Lung (tissue), 12 donors: Measurements from ENCODE around the gene EXOSC5. TPM values are rescaled to one million over a fixed set of nuclear protein-coding genes. Genes with fewer than 3 reads are reported as not detected.

Experiments
- ATAC-seq: fragments of 200-7000 bp; cut with Tn5 transposase; one replicate; pipeline ENCODE4 v1.9.1; 2020; ENCODE audit warnings: moderate number of reproducible peaks; ENCODE audit not compliant: insufficient read depth, low FRiP score
- DNase-seq, 3 donors: peaks; one replicate each; pipeline ENCODE4 v3.0.0-alpha.2; 2013 to 2017
- H3K27ac ChIP-seq, 2 donors: one replicate each; pipeline ENCODE4 v1.5.1; 2013; ENCODE audit warnings: mild to moderate bottlenecking in 2 of 2, moderate library complexity in 2 of 2, control low read depth in 1 of 2, inconsistent platforms in 1 of 2, low read depth in 1 of 2, low read length in 1 of 2
- H3K27me3 ChIP-seq, 3 donors: one replicate each; pipeline ENCODE4 v1.5.1; 2013; ENCODE audit warnings: low read length in 2 of 3; ENCODE audit not compliant: control insufficient read depth in 3 of 3, insufficient read depth in 3 of 3
- H3K36me3 ChIP-seq, 4 donors: one replicate each; pipeline ENCODE4 v1.5.1; 2013; ENCODE audit warnings: low read length in 4 of 4, mild to moderate bottlenecking in 1 of 4, moderate library complexity in 1 of 4; ENCODE audit not compliant: control insufficient read depth in 4 of 4, insufficient read depth in 4 of 4
- H3K4me1 ChIP-seq, 5 donors: one replicate each; pipeline ENCODE4 v1.5.1; 2013; ENCODE audit warnings: low read length in 5 of 5, mild to moderate bottlenecking in 2 of 5, moderate library complexity in 1 of 5; ENCODE audit not compliant: control insufficient read depth in 5 of 5, insufficient read depth in 5 of 5
- H3K4me3 ChIP-seq: one replicate; pipeline ENCODE4 v1.5.1; 2013; ENCODE audit warnings: mild to moderate bottlenecking, control low read depth, moderate library complexity
- H3K9ac ChIP-seq, 2 donors: one replicate each; pipeline ENCODE4 v1.5.1; 2013; ENCODE audit warnings: low read length in 2 of 2, control low read depth in 1 of 2; ENCODE audit not compliant: insufficient read depth in 1 of 2
- H3K9me3 ChIP-seq, 4 donors: one replicate each; pipeline ENCODE4 v1.5.1; 2013; ENCODE audit warnings: low read length in 3 of 4, mild to moderate bottlenecking in 1 of 4, moderate library complexity in 1 of 4; ENCODE audit not compliant: control insufficient read depth in 4 of 4, insufficient read depth in 3 of 4
- CTCF ChIP-seq: IDR thresholded peaks from 2 replicates; pipeline ENCODE4 v1.5.1; 2012; ENCODE audit warnings: mild to moderate bottlenecking; ENCODE audit errors: control extremely low read depth, extremely low read depth
- WGBS, 2 donors: extraction: QIAGEN DNeasy Blood & Tissue Kit; methylation state at CpG; one replicate each; pipeline ENCODE4 v1.1.7; 2013; 5-methylcytosine and 5-hydroxymethylcytosine counted together
- polyA plus RNA-seq, 2 donors: library from polyadenylated mRNA; stranded (reverse); fragments of 200-250 nt; gene quantifications; one replicate each; pipeline ENCODE4 v1.2.1, GENCODE V29; 2013
- total RNA-seq, 2 donors: library from RNA; depleted of rRNA in 1 of 2; stranded (reverse); fragments of >200 nt in 1 of 2; gene quantifications; one replicate each; pipeline ENCODE4 v1.2.1, GENCODE V29; 2014 to 2021
- donor health status: control.
- donor health status: control.
- donor health status: Bipolar disorder and iron deficiency.
- donor health status: healthy.
- donor health status: DM: yes; HTN: yes; CAD: no.

Gene EXOSC5
- total and polyA plus RNA-seq, 4 donors = 6.3 to 34.4 (median 27.1) TPM

- Histone ChIP-seq H3K36me3 (peaks cover 4 to 39% (median 10%) of the 10 kb centered on the region in 4 donors), H3K27me3 (no peaks in the 10 kb centered on the region), H3K4me3 (no peak overlapping the region), H3K9me3 (no peaks in the 10 kb centered on the region), H3K27ac (peak overlapping the region in 1 of 2 donors; percentile 60), H3K9ac (no peak overlapping the region), H3K4me1 (peaks cover 0 to 31% (median 13%) of the 10 kb centered on the region in 5 donors)
- WGBS, 2 donors = 67% methylated on average over 21 of the region's 21 CpGs
- no peak for TF ChIP-seq CTCF
- ATAC-seq (no peak), DNase-seq (no peak)
Observed at GRCh38 chr19:41424335-41425173, 27.4 kb upstream of the EXOSC5 start.

- ATAC-seq = no peak
- no peak overlapping the region for H3K27ac ChIP-seq
- no peak for TF ChIP-seq CTCF
- H3K36me3 ChIP-seq = peaks cover 8 to 43% (median 15%) of the 10 kb centered on the region in 4 donors
- H3K9me3 ChIP-seq = no peaks in the 10 kb centered on the region
- DNase-seq = no peak
- no peak overlapping the region for H3K9ac ChIP-seq
- 93 to 94% methylated on average over 12 of the region's 12 CpGs for WGBS, 2 donors
- H3K4me3 ChIP-seq = no peak overlapping the region
- H3K4me1 ChIP-seq = peaks cover 0 to 24% (median 6%) of the 10 kb centered on the region in 5 donors
- H3K27me3 ChIP-seq = no peaks in the 10 kb centered on the region
Observed at GRCh38 chr19:41422955-41423354, 25.8 kb upstream of the EXOSC5 start.

GRCh38 chr19:41422456-41422855 lies 25.3 kb upstream of the EXOSC5 start:
- H3K27me3 ChIP-seq = no peaks in the 10 kb centered on the region
- DNase-seq (no peak), ATAC-seq (no peak)
- peaks cover 0 to 19% (median under 1%) of the 10 kb centered on the region in 5 donors for H3K4me1 ChIP-seq
- no peak overlapping the region for H3K27ac ChIP-seq
- H3K4me3 ChIP-seq = no peak overlapping the region
- peaks cover 8 to 43% (median 15%) of the 10 kb centered on the region in 4 donors for H3K36me3 ChIP-seq
- no peaks in the 10 kb centered on the region for H3K9me3 ChIP-seq
- WGBS, 2 donors = 85 to 89% methylated on average over 18 of the region's 18 CpGs
- no peak for TF ChIP-seq CTCF
- H3K9ac ChIP-seq = no peak overlapping the region
